HG03457 (cell line): ENCODE results near the gene RNF215.
A peak's percentile ranks its signal among the peaks of the same experiment; 100 is the strongest.
"Not testable (repeated sequence)": the region's sequence is repeated elsewhere in the genome, so short reads cannot be mapped to it uniquely, and the experiment has no call there.

Experiments
- ATAC-seq: cut with Tn5 transposase; IDR thresholded peaks from one replicate; pipeline ENCODE4 v1.9.1; 2021; ENCODE audit warnings: moderate number of reproducible peaks; ENCODE audit not compliant: unreplicated experiment

The RNF215 gene

GRCh38 chr22:30365891-30366290, 21.3 kb downstream of the RNF215 start:
- ATAC-seq: no peak

- no peak for ATAC-seq
Measured at GRCh38 chr22:30362651-30363281, 24.4 kb downstream of the RNF215 start.

- no peak for ATAC-seq
Measured at GRCh38 chr22:30361916-30362650, 25.1 kb downstream of the RNF215 start.

DNA sequence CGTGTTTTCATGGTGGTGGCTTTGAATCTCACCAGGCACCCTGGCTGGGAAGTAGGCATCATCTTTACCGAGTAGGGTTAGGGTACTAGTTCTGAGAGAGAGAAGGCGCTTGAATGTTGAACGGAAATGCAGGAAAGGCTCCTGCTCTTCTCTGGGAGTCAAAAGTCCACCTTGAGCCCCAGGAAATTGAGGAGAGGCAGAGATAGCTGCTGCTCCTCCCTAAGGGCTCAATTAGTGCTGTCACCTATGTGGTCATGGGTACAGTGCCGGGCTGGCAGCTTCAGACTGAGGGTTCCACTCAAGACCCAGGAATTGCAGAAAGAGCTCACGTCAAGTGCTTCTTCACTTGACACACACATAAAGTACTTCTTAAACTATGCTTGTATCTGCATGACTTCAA, 28.7 kb downstream of the RNF215 start:
- no peak for ATAC-seq

DNA sequence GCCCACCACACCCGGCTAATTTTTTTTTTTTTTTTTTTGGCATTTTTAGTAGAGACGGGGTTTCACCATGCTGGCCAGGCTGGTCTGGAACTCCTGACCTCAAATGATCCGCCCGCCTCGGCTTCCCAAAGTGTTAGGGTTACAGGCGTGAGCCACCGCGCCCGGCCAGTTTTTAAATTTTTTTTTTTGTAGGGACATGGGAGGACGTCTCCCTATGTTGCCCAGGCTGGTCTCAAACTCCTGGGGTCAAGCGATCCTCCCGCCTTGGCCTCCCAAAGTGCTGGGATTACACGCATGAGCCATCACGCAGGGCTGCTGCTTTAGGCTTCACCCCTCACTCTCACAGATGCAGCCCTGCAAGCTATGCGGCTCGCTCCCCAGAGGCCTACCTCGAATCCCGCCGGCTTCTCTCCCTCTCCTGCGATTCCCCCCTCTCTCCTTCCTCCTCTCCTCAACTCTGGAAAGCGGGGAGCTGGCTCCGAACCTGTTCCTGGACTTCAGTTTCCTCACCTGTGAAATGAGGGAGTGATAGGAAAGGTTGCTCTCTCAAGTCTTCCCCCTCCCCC, 29.5 kb downstream of the RNF215 start:
- no peak for ATAC-seq

GRCh38 chr22:30357236-30357570, 30.0 kb downstream of the RNF215 start:
- ATAC-seq: no peak

- ATAC-seq: peak; percentile 89
Measured at GRCh38 chr22:30356449-30357235, 30.6 kb downstream of the RNF215 start, which contains the start of the genes CCDC157 and SF3A1. Gene CCDC157, plus strand, starts transcription at chr22:30357007. Its CDS starts 8,994 bp downstream, at chr22:30366001. Gene SF3A1, minus strand, starts transcription at chr22:30356894. Its CDS starts 102 bp downstream, at chr22:30356792.

DNA sequence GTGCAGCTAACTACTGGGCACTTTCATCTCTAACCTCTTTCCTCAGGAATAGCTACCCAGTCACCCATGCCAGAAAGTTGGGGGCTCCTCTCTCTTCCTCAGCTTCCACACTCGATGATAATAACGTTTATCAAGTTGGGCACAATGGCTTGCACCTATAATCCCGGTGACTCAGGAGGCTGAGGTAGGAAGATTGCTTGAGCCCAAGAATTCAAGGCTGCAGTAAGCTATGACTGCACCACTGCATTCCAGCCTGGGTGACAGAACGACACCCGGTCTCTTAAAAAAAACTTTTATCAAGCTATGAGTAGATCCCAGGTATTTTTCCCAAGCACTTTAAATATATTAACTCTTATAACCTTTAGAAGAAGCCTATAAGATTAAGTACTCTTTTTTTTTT, 32.6 kb downstream of the RNF215 start:
- ATAC-seq: no peak

GRCh38 chr22:30351226-30351625, 36.0 kb downstream of the RNF215 start:
- no peak for ATAC-seq

DNA sequence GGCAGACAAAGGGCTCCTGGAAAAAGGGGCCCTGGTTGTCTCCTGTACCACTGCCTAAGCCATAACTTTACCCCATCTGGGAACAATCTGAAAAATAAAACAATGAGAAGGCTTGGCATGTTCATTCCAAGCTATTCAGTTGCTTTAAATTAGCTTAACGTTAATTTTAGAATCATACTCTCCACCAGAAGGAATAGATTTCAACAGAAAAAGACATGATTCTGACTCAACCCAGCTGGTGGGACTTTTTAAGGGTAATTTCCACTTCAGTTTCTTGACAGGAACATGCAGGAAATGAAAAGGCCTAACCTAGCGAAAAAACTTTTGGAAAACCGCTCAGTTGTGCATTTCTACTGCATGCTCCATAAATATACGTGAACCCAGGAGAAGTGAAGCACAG, 38.4 kb downstream of the RNF215 start:
- ATAC-seq: no peak

GRCh38 chr22:30348404-30348803, 38.8 kb downstream of the RNF215 start:
- ATAC-seq: no peak

DNA sequence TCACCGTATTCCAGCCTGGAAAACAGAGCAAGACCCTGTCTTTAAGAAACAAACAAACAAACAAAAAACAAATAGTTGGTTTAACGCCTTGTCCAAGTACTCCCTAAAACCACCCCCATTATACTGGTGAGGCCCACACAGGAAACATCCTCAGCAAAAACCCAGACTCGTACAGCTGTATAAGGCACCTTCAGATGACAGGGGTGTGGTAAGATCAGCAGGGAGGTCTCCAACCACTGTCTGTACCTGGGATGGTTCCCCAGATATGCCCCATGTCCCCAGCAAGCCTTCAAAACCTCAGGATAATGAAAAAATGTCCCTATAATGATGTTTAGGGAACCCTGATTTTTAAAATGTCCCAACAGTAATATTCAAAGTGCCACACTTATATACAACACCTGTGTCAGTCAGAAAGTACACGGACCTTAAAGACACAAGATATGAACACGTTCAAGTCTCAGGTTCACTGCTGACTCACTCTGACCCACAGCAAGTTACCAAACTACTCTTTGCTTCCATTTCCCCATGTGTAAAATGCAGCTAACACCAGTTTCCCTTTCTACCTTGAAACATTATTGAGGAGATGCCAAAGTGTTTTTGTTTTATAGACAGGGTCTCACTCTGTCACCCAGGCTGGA, 39.8 kb downstream of the RNF215 start:
- no peak for ATAC-seq

GRCh38 chr22:30344447-30345200, 42.6 kb downstream of the RNF215 start:
- ATAC-seq: no peak

- no peak for ATAC-seq
Measured at GRCh38 chr22:30340911-30341685, 46.1 kb downstream of the RNF215 start.

- no peak for ATAC-seq
Measured at GRCh38 chr22:30338802-30339201, 48.4 kb downstream of the RNF215 start.

GRCh38 chr22:30338341-30338740, 48.9 kb downstream of the RNF215 start:
- ATAC-seq: not testable (repeated sequence)

- no peak for ATAC-seq
Measured at GRCh38 chr22:30337461-30337778, 49.8 kb downstream of the RNF215 start.

GRCh38 chr22:30336752-30337460, 50.3 kb downstream of the RNF215 start:
- no peak for ATAC-seq

- no peak for ATAC-seq
Measured at GRCh38 chr22:30335236-30335635, 52.0 kb downstream of the RNF215 start.
